GM18517 (cell line): ENCODE measurements around the gene SLC7A6OS.

Experiments used
- ATAC-seq: cut with Tn5 transposase; IDR thresholded peaks from one replicate; pipeline ENCODE4 v1.9.1; 2021; ENCODE audit warnings: mild to moderate bottlenecking, moderate library complexity; ENCODE audit not compliant: unreplicated experiment

The SLC7A6OS gene

GRCh38 chr16:68282064-68282452 lies 28.7 kb downstream of the SLC7A6OS start:
- no peak for ATAC-seq

GRCh38 chr16:68281368-68282063 lies 29.2 kb downstream of the SLC7A6OS start:
- ATAC-seq: no peak

- no peak for ATAC-seq
These were observed 30.8 kb downstream of the SLC7A6OS start for GRCh38 chr16:68279726-68280558.

GRCh38 chr16:68276223-68276622 lies 34.5 kb downstream of the SLC7A6OS start:
- no peak for ATAC-seq

GRCh38 chr16:68275611-68276191 lies 35.0 kb downstream of the SLC7A6OS start:
- ATAC-seq: peak; percentile 70

- no peak for ATAC-seq
These were observed 36.3 kb downstream of the SLC7A6OS start for GRCh38 chr16:68274441-68274840.

GRCh38 chr16:68273896-68274295 lies 36.9 kb downstream of the SLC7A6OS start:
- no peak for ATAC-seq

- no peak for ATAC-seq
These were observed 37.3 kb downstream of the SLC7A6OS start for GRCh38 chr16:68273459-68273858.

GRCh38 chr16:68272507-68273209 lies 38.1 kb downstream of the SLC7A6OS start:
- no peak for ATAC-seq

GRCh38 chr16:68270353-68270752 lies 40.4 kb downstream of the SLC7A6OS start:
- no peak for ATAC-seq

GRCh38 chr16:68269793-68270192 lies 41.0 kb downstream of the SLC7A6OS start:
- ATAC-seq: no peak

GRCh38 chr16:68267612-68268405 lies 42.9 kb downstream of the SLC7A6OS start:
- no peak for ATAC-seq

- peak; percentile 11 for ATAC-seq
These were observed 45.4 kb downstream of the SLC7A6OS start for GRCh38 chr16:68265078-68265920.

GRCh38 chr16:68264128-68265077 lies 46.3 kb downstream of the SLC7A6OS start, which contains the start of gene SLC7A6:
Gene SLC7A6 (plus strand): TSS chr16:68264526. CDS start chr16:68274727, 10,201 bp downstream.
- peak; percentile 54 for ATAC-seq

- no peak for ATAC-seq
These were observed 47.1 kb downstream of the SLC7A6OS start for GRCh38 chr16:68263559-68264127.

- ATAC-seq: no peak
These were observed 51.5 kb downstream of the SLC7A6OS start for GRCh38 chr16:68259007-68259825.
